ELF-1 (cell line): ENCODE measurements around the gene ZNF892.

Experiments
- DNase-seq: peaks from one replicate; pipeline ENCODE4 v3.0.0-alpha.2; 2016; ENCODE audit warnings: low read depth, low spot score

Gene ZNF892

DNA sequence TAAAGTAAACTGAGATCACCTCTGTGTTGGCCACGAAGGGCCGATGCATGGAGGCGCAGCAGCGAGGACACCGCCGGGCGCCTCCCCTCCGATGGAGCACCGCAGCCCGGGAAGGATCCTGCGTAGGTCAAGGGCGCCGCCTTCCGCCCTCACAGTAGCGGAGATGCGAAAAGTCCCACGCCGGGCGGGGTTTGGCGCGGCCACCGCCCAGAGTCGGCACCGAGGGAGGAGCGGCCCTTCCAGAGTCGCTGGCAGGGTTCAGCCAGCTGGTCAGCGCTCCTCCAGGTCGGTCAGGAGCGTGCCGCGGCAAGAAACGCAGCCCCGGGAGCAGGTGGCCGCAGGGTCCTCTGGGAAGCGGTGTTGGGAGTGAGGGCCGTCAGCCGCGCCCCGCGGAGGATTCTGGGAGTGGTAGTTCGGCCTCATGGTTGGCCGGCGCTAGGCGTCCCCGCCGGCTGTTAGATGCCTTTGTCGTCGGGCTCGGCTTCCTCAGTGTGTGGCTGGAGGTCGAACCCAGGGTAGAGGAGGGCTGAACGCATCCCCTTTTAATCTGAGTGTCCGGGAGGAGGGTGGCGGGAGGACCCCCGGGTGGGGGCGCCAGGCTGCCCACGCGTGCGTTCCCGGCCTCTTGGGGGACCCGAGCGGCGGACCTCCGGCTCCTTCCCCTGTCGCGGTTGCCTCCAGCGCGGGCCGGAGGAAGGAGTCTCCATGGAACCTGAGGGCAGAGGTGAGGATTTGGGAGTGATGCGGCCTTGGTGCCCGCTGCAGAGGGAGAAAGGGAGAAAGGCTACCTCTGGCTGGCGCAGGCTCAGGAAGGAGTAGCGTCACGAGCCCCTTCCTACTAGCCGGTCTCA is at the start of gene ZNF892:
Gene ZNF892 (plus strand): TSS at position 411 of the 851 bp plus-strand sequence. CDS start 295 bp downstream, at position 706.
- DNase-seq: peak; percentile 98

DNA sequence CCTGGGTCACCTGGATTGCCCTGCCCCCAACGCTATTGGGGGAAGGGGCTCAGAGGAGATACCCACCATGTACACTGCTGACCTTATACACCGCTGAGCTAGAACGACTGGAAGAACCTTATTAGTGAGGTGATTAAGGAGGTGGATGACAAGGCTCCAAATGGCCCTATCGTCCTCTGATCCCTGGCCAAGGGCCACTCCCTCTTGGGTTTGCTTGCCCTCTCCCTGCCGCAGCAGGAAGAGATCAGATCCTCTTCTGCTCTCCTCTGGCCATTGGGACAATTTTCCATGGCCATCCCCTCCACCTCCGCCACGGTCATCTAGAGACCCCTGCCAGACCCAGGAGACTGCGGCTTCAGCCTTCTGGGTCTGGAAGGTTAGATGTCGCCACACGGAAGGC is 48.9 kb upstream of the ZNF892 start:
- no peak for DNase-seq

DNA sequence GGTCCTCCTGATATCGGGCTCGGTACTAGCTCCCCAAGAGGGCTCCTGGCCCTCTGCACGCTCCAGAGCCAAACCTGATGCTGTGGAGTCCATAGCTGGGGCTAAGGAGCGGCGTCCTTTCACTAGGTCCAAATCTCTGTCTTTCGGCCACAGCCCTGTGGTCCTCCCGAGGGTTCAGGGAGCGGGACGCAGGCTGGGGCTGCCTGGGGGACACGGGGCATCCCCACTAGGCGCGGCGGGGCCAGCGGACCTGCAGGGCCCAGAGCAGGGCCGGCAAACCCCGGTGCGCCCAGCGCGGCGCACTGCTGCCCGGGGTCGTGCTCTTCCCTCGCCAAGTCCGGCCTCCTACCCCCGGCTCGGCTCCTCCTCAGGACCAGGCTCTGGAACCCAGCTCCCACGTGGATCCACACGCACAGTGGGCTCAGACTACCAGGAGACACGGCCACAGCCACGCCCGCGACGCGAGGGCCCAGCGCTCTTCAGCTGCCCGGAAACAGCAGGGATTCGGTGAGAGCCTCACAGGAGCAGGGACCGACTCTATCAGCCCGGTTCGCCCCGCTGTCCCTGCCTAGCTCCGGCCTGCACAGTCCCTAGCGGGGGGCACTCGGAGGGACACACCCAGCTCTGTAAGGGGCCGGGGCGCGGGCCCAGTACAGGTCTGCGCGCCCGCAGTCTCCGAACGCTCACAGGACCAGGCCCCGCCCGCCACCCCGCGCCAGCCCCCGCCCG is 48.3 kb upstream of the ZNF892 start:
- peak; percentile 41 for DNase-seq

DNA sequence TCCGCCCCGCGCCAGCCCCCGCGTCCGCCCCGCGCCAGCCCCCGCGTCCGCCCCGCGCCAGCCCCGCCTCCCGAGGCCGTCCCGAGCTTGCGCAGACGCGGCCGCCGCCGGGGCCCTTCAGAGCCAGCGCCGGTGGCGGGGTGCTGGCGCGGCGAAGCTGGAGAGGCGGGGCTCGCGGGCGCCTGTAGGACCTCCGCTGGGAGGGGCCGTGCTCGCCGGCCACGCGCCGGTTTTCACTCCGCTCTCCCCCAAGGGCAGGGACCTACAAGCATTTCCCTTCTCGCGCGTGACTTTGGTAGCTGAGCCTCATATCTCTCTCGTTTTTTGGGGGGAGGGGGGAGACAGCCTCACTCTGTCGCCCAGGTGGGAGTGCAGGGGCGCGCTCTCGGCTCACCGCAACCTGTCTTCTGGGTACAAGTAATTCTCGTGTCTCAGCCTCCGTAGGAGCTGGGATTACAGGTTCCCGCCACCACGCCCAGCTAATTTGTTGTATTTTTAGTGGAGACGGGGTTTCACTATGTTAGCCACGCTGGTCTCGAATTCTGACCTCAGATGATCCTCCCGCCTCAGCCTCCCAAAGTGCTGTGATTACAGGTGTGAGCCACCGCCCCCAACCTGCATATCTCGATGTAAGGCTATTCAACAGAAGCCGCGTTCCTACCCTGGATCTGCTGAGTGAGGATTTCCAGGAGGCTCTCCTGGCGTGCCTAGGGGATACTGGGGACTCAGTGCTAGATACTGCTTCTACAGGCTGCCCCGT is 47.5 kb upstream of the ZNF892 start, which contains the start of gene ZNF514:
Gene ZNF514 (minus strand): TSS at position 159 of the 760 bp plus-strand sequence. CDS start 6,595 bp downstream, outside the sequence.
- DNase-seq: peak; percentile 52

DNA sequence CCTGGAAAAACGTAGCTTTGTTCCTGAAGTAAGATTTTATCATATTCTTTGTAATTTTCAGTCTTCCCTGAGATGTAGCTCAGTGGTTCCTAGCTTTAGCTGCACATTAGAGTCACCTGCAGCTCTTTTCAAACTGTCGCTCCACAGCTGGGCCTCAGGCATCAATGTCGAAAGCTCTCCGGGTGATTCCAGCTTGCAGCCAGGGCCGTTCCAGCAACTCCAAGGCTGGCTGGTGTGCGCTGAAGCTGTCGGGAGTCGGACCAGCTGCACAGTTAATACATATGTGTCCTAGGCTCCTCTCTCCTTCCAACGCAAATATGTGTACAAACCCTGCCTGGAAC is 42.3 kb upstream of the ZNF892 start:
- DNase-seq: no peak

DNA sequence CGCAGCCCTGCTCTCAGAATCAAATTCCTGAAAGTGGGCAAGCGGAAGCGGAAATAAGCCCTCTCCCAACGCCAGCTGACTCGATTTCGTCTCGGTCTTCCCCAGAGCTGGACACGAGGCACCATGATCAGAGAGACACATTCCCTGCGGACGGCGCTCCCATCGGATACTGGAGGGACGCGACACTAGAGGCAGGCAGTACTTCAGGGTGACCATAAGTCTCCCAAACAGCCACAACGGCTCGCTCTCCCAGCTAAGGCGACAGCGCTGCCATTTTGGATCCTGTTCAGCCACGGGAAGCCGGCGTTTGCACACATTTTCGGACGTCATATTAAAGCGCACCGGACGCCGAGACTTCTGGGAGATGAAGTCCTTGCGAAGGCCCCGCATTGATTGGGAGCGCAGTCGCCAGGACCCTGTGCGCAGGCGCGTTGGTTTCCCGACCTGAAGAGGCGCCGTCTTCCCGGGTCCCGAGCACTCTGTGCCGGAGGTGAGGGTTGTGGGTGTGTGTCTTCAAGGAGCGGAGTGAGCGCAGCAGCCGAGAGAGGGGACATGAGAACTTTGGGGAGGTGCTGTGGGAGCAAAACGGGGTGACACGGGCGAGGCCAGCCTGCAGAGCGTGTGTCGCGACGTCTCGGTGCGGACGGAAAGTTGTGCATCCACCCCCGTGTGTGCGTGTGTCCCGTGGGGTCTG is 41.8 kb upstream of the ZNF892 start, which contains the start of gene ZNF2:
Gene ZNF2 (plus strand): TSS at position 439 of the 694 bp plus-strand sequence. CDS start 10,418 bp downstream, outside the sequence.
- DNase-seq: peak; percentile 98

DNA sequence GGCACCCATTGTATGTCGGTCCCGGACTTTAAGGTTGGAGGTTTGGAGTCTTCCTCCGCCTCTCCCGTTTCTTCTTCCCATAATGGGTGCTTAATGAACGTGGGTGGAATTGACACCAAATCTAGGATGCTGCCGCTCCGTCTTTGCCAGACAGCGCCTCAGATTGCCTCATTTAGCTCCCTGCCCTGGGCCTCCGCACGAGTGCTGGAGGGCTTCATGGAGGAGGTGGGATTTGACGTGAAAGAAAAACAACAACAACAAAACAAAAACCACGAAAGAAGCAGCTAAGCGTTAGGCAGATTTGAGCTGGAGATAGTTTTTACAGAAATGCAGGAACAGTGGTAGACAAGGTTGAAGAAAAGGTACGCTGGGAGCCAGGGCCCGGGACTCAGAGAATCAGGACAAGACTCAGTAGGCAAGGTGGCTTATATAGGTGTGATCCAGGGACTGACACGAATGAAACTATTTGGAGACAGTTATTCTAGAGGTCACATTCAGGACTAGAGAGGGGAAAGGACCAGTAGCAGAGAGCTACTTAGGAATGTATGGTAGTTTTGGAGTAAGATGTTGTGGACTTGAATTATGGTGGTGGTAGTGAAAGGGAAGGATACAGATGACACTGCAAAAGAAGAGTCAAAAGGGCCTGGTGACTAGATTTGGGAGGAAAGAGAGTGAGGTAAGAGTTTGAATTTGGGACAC is 41.1 kb upstream of the ZNF892 start:
- no peak for DNase-seq

DNA sequence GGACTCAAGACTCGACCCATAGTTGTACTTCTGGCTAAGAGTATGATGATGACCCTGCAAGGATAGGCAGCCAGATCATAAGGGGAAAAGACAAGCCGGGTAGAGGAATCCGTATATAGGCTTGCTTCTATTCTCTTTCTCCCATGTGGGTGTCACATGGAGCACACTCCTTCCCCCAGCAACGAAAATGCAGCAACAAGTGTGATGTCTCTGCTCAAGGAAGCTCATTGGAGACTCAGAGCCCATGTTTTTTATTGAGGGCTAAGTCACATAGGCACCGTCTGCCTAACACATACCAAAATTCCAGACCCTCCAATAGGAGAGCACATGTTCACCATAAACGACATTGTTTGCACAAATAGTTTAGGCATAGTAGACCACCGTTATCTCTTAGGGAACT is 35.4 kb upstream of the ZNF892 start:
- no peak for DNase-seq

DNA sequence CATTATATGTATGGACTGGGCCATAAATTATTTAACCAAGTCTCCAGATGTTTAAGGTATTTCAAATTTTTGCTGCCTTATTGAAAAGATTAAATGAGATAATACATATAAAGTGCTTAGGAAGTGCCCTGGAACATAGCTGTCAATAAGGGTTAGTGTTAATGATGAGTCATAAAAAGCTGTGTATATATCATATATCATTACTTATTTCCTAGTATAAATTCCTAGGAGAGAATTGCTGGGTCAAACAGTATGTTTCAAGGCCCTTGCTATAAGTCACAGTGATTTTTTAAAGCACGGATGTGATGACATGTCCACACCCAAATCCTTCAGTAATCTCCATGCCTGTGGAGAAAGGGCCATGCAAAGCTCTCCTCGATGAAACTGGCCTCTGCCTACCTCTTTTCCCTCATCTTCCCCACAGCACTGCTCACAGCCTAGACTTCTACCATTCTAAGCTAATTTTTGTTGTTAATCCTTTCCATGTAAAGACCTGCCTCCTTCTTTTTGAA is 33.2 kb upstream of the ZNF892 start:
- DNase-seq: no peak

DNA sequence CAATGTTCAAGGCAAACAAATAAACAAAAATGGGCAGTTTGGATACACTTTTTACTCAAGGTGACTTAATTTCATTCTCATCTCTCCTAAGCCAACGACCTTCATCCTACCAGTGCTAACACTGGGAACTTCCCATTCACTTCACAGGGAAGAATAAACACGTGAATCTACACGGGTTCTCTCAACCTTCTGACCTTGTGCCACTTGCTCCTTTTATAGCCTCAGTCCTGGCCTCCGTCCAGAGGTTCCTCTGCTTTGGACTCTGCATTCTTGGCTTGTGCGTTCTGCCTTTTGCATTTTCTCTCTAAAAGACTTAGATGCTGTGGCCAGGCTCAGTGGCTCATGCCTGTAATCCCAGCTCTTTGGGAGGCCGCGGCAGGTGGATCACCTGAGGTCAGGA is 27.9 kb upstream of the ZNF892 start:
- no peak for DNase-seq

DNA sequence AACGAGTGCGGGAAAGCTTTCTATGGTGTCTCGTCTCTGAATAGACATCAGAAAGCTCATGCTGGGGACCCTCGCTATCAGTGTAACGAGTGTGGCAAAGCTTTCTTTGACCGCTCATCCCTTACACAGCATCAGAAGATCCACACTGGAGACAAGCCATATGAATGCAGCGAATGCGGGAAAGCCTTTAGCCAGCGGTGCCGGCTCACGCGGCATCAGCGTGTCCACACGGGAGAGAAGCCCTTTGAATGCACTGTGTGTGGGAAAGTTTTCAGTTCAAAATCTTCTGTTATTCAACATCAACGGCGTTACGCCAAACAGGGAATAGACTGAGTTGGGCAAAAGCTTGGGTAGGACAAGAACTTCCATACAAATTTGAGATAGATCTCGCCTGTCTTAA is 25.5 kb upstream of the ZNF892 start:
- DNase-seq: no peak

DNA sequence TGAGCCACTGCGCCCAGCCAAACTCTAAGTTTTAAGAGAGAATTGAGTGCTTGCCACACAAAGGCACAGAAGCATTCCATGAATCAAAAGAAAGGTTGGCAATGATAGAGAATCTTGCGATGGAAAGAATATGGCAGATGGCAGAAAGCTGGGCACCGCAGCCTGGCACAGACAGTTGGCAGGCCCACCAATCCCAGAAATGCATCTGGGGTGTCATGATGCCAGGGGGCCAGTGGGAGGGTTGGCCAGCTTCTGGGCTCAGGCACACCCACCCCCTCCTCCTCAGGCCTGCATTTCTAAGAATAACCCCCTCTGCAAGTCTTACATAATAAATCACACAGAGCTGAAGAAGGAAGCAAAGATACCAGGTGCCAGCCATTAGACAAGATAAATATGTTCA is 22.1 kb upstream of the ZNF892 start:
- DNase-seq: no peak

DNA sequence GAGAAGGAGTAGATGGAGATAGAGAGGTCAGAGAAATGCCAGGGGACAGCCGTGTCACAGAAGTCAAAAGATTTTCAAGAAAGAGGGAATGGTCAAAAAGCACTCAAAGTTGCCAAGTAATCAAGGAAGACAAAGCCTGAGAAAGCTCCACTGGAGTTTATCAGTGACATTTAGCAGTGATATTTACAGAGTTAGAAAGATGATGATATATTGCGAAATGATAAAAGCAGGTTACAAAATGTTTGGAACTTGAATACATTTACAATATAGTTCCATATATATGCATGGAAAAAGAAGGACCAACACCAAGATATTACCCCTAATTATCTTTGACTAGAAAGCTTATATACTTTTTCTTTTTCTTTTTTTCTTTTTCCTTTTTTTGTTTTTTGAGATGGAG is 21.3 kb upstream of the ZNF892 start:
- no peak for DNase-seq

DNA sequence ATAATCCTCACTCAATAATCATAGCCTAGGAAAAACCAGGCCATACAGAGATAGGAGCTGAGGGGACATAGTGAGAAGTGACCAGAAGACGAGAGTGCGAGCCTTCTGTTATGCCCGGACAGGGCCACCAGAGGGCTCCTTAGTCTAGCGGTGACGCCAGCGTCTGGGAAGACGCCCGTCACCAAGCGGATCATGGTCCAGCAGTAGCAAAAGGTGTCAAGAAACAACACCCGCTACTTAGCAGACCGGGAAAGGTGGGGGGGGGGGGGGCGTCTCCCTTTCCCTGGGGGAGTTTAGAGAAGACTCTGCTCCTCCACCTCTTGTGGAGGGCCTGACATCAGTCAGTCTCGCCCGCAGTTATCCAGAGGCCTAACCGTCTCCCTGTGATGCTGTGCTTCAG is 14.4 kb upstream of the ZNF892 start:
- DNase-seq: peak; percentile 62

DNA sequence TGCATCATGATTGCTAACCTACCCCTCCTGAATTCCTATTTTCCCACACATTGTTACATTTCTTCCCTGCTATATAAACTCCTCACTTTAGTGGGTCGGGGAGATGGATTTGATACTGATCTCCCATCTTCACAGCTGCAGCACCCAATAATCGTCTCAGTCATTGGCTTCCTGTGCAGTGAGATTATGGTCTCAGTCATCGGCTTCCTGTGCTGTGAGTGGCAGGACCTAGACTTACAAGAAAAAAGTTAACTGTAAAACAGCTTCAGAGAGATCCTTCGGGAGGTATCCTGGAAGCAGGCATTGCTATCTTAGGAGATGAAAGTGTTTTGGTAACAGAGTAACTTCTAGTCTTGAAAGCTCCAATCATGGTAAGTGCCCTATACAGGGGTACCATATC is 3.4 kb upstream of the ZNF892 start:
- no peak for DNase-seq

DNA sequence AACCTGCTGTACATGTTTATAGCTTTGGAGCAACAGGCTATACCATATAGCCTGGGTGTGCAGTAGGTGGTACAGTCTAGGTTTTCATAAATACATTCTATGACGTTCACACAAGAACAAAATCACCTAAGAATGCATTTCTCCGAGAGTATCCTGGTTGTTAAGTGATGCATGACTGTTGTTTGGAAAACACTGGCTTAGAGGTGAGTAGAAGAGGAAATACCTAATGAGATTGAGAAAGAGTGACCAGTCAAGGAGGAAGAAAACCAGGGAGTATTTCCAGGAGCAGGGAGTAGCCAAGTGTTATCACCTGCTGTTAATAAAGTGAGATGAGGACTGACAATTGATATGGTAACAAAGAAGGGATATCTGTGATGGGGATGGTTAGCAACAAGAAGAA is 2.9 kb upstream of the ZNF892 start:
- no peak for DNase-seq

DNA sequence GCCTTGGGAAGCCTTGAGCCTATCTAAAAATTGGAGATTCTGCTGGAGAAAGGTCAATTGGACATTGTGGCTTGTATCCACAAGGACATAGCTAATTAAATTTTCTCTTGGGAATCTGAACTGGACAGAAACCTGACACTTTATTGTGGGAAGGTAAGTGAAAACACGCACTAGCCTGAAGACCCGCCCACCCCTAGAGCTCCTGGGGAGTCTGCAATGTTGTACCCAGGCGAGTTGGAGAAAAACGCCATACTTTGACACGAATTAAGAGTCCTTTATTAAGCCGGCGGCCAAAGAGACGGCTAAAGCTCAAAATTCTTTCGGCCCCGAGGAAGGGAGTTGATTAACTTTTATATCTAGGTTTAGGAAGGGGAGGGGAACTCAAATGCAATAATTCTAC is 1.2 kb upstream of the ZNF892 start:
- DNase-seq: peak; percentile 24

DNA sequence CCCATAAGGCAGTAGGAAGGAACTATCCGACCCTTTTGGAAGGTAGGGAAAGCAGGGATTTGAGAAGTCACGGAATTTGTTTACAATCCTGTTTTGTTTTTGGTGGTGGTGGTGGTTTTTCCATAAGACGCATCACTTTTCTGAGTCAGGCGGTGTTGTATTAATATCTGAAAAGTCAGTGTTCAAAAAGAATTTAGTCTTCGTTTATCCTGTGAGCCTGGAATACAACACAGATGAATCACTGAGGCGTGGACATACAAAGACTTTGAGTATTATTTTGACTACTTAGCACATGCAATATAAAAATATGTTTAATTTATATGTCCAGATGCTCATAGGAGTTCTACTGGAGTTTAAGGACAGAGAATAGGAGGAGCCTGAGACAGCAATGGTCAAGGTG is 785 bp downstream of the ZNF892 start:
- no peak for DNase-seq

DNA sequence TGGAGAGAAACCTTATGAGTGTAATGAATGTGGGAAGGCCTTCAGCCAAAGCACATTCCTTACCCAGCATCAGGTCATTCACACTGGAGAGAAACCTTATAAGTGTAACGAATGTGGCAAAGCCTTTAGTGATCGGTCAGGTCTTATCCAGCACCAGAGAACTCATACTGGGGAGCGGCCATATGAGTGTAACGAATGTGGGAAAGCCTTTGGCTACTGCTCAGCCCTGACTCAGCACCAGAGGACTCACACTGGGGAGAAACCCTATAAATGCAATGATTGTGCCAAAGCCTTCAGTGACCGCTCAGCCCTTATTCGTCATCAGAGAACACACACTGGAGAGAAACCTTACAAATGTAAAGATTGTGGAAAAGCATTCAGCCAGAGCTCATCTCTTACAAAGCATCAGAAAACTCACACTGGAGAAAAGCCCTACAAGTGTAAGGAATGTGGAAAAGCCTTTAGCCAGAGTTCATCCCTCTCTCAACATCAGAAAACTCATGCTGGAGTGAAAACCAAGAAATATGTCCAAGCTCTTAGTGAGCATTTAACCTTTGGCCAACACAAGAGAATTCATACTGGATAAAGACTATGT is 7.8 kb downstream of the ZNF892 start:
- no peak for DNase-seq

DNA sequence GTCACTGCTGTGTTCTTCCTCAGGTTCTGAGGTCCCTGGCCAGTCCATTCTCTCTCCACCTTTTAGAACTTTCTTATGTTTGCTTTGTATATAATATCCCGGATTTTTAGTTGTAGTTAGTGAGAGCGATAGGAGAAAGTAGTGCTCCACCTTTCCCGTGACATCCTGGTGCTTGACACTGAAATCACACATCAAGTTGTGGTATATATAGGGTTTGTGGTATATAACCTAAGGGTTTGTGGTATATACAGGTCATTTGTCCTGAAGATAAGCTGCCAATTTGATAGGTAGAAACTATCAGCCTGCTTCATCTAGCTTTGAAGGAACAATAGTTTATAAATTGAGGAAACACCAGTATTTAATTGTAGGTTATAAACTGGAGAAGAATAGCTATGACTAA is 13.1 kb downstream of the ZNF892 start:
- no peak for DNase-seq
